Omental fat pad (tissue), 4 donors: ENCODE measurements around the gene INSIG1. TPM values are rescaled to one million over a fixed set of nuclear protein-coding genes. Genes with fewer than 3 reads are reported as not detected.

Source experiments
- ATAC-seq: fragments of 150-250 bp; one replicate; pipeline ENCODE4 v1.9.1; 2016; ENCODE audit warnings: mild to moderate bottlenecking, moderate library complexity; ENCODE audit not compliant: low FRiP score
- DNase-seq: peaks from one replicate; pipeline ENCODE4 v3.0.0-alpha.2; 2019; ENCODE audit warnings: low spot score
- total RNA-seq, 4 donors: library from RNA; depleted of rRNA; stranded (reverse); fragments of >200 nt; gene quantifications; one replicate each; pipeline ENCODE4 v1.1.0, GENCODE V29; 2016
- TF ChIP-seq, protein P1 (sequence below), 3 donors: fragments of 450-650 bp; IDR thresholded peaks; one replicate each; pipeline ENCODE4 v1.5.1; 2016 to 2017; ENCODE audit warnings: antibody characterized with exemption in 3 of 3, mild to moderate bottlenecking in 3 of 3, moderate library complexity in 2 of 3

The INSIG1 gene
- total RNA-seq, 4 donors from 2014 or later, result 85.6 to 244 (median 107) TPM

DNA sequence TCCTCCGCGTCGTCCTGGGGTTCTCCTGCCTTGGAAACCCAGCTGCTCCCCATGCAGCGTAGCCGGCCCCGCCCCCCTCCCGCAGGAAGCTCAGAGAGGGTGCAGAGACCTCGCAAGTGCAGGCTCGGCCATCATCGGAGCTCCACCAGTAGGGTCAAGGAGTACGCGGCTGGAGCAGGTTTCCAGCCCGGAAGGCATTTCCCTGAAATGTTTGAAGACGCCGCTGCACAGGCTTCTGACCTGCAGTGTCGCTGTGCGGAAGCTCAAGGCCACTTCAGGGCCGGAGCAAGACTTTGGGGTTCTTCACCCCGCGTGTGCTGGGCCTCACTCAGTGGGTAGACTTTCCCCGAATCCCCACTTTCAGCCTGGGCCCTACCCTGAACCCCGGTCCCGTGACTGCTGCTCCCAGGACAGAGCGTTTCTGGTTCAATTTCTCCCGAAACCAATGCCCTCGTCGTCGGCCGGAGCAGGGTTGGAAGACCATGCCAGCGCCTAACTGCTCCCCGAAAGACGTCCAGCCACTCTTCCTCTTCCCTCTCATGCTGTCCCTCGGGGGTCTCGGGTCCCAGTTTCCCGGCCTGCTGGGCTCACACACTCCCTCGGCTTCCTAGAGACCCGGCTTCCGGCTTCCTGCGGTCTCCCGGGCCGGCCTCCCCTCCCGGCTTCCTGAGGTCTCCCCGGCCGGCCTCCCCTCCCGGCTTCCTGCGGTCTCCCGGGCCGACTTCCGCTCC, 52.1 kb downstream of the INSIG1 start:
- DNase-seq, result no peak
- TF ChIP-seq, protein P1, sequence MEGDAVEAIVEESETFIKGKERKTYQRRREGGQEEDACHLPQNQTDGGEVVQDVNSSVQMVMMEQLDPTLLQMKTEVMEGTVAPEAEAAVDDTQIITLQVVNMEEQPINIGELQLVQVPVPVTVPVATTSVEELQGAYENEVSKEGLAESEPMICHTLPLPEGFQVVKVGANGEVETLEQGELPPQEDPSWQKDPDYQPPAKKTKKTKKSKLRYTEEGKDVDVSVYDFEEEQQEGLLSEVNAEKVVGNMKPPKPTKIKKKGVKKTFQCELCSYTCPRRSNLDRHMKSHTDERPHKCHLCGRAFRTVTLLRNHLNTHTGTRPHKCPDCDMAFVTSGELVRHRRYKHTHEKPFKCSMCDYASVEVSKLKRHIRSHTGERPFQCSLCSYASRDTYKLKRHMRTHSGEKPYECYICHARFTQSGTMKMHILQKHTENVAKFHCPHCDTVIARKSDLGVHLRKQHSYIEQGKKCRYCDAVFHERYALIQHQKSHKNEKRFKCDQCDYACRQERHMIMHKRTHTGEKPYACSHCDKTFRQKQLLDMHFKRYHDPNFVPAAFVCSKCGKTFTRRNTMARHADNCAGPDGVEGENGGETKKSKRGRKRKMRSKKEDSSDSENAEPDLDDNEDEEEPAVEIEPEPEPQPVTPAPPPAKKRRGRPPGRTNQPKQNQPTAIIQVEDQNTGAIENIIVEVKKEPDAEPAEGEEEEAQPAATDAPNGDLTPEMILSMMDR (IDR thresholded peaks at IDR 0.05), result no peak
- ATAC-seq, result no peak

DNA sequence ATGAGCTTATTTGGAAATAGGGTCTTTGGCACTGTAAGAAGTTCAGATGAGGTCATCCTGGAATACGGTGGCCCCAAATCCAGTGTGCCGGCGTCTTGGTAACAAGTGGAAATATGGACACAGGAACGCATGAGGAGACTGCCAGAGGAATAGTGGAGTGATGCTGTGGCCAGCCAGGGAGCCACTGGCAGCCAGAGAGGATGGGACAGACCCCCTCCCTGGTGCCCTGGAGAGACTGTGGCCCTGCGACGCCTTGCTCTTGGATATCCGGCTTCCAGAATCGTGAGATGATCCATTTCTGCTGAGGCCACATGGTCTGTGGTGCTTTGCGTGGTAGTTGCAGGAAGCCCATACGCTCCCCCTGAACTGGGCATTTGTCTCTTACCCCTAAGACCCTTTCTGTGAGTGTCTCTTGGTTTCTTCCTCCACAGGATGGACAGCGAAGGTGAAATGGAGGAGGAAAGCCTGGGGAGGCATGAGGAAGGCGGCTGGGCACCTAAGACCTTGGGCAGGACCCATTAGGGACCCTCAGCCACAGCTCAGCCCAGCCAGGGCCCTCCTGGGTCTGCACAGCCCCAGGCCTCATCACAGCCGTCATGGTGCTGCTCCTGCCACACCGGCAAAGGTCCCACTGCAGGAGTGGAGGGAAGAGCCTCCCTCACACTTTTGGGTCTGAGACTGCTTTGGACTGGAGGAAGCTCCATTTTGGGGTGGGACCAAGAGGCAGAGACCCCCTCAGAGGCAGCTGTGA, 53.6 kb downstream of the INSIG1 start:
- peak; percentile 10 for DNase-seq
- no peak for ATAC-seq
- TF ChIP-seq, protein P1 (IDR thresholded peaks at IDR 0.05), result no peak

DNA sequence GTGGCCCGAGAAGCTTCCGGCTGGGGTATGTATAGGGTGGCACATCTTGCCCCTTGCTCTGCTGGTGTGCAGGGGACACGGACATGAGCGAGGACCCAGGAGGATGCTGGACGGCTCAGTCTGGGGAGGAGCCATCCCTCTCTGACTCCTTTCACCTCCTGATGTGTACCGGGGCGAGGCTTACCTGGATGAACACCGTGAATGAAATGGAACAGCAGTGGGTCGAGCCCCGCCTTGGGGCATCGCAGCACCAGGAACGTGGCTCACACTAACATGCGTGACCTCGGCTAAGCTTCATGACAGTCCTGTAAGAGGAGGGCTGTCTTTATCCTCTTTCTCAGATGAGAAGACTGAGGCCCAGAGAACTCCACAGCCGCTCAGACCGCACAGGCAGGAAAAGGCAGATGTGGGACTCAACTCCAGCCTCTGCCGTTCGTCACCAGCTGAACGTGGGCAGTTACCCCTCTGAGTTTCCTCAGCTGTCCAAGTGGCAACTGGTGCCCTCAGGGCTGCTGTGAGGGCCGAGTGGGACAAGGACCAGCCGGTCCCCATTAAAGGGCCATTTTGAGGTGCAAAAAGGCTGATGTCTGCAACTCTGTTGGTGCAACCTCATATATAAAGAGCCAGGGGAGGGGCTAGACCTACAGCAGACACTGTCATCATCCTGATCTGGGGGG, 54.5 kb downstream of the INSIG1 start:
- DNase-seq, result peak; percentile 19
- no peak for ATAC-seq
- TF ChIP-seq, protein P1 (IDR thresholded peaks at IDR 0.05), result no peak

DNA sequence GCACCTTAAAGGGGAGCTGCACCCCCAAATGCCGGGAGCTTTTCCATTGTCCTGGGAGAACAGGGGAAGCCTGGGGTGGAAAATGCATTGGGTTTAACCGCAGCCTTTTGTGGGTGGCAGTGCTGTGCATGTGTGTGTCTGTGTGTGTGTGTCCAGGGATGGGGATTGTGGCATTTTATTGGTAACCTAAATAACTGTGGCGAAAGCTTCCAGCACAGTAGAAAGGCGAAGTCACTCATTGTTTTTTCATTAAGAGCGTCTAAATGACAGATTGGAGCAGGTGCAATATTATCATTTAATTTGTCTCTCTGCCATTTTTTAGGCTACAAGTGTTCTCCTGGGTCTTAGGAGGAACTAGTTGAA, 55.1 kb downstream of the INSIG1 start:
- ATAC-seq (no peak), DNase-seq (no peak)
- TF ChIP-seq, protein P1 (IDR thresholded peaks at IDR 0.05), result no peak

DNA sequence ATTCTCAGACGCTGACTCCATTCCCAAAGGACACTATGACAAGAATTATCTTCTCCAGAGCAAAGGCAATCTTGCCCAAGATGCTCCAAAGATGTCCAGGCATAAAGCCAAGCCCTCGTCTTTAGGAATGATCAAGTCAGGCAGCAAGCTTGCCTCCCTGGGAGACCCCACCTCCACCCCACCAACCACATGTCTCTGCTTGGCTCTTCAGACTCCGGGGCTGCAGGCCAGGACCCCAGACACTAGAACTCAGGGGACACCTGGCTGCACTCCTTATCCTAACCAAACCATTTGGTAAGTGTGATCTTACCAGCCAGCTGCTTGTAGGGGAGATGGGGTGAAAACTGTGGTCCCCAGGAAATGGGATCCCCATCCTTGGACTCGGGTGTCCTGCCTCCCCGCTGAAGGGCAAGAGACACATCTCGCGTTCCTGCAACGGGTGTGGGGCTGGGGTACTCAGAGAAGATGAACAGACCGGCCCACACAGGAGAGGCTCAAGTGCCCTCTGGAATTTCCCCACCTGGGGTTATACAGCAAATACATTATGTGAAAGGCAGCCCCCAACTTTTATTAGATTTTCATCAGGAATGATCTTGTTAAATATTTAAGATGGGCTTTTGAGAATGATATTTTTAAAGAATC, 55.7 kb downstream of the INSIG1 start:
- ATAC-seq, result no peak
- TF ChIP-seq, protein P1 (IDR thresholded peaks at IDR 0.05), result no peak
- peak; percentile 7 for DNase-seq

DNA sequence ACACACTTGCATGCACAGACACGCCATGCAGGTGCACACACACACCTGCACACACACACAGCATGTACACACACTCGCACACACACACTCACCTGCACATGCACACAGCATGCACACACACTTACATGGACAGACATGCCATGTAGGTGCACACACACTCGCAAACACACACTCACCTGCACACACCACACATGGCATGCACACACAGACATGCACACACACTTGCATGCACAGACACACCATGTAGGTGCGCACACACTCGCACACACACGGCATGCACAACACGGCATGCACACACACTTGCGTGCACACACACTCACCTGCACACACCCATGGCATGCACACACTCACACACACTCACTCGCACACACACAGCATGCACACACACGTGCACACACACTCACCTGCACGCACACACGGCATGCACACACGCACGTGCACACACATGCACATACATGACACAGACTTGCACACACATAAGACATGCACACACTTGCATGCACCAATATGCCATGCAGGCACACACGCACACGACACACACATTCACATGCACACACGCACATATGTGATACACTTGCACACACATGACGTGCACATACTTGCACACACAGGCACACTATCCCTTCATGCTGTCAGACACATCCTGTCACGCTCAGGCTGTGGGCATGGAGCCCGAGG, 56.8 kb downstream of the INSIG1 start:
- ATAC-seq, result no peak
- peak; percentile 9 for DNase-seq
- TF ChIP-seq, protein P1 (IDR thresholded peaks at IDR 0.05), result no peak
